K562 (cell line): ENCODE results near the gene PDIA5.

Experiments
- CTCF ChIP-seq, 3 experiments: IDR thresholded peaks in 2 of 3; conservative IDR thresholded peaks in 1 of 3; 2 replicates each; pipeline ENCODE4 v1.5.1; 2011 to 2012; ENCODE audit warnings: low read length in 3 of 3, mild to moderate bottlenecking in 3 of 3, control low read depth in 2 of 3, improper control_type of control experiment in 1 of 3, inconsistent platforms in 1 of 3, low read depth in 1 of 3, mixed read lengths in 1 of 3, moderate library complexity in 1 of 3; ENCODE audit not compliant: insufficient read depth in 2 of 3
- GTF2B ChIP-seq: IDR thresholded peaks from 2 replicates; pipeline ENCODE4 v1.6.1; 2011; ENCODE audit not compliant: insufficient read length; ENCODE audit errors: extremely low read depth
- MLX ChIP-seq, 2 experiments: fragments of 450-650 bp in 1 of 2; sonication (generic) in 1 of 2; formaldehyde crosslinking; conservative IDR thresholded peaks; 2 replicates each; pipeline versions ENCODE4 v1.4.0 to v1.8.1; 2020 to 2022; ENCODE audit warnings: mild to moderate bottlenecking in 1 of 2, missing genetic modification reagents in 1 of 2
- POLR2AphosphoS5 ChIP-seq: IDR thresholded peaks from 2 replicates; pipeline ENCODE4 v1.6.1; 2011; ENCODE audit warnings: mild to moderate bottlenecking, low read depth, low read length, moderate library complexity; ENCODE audit not compliant: control insufficient read depth, insufficient read depth
- RBM17 ChIP-seq: fragments of 200-400 bp; formaldehyde crosslinking; IDR thresholded peaks from 2 replicates; pipeline ENCODE4 v1.6.1; 2017; ENCODE audit warnings: low read depth, mild to moderate bottlenecking, low read length, borderline replicate concordance
- SMARCE1 ChIP-seq: fragments of 450-650 bp; IDR thresholded peaks from 2 replicates; pipeline ENCODE4 v1.7.1; 2016; ENCODE audit warnings: mild to moderate bottlenecking
- ZKSCAN8 ChIP-seq: fragments of 200-800 bp; sonication (Bioruptor generic); IDR thresholded peaks from 2 replicates; pipeline ENCODE4 v1.6.1; 2016; ENCODE audit warnings: missing genetic modification characterization, missing compliant biosample characterization

GRCh38 chr3:123149525-123149924, 82.7 kb downstream of the PDIA5 start:
- TF ChIP-seq GTF2B: no peak
- TF ChIP-seq RBM17: no peak
- no peak for TF ChIP-seq CTCF (IDR thresholded peaks at IDR 0.05 in 2 of 3, conservative IDR thresholded peaks at IDR 0.05 in 1 of 3; ENCODE audit: insufficient read depth in 2 of 3, low read depth in 1 of 3, low read length in 3 of 3)
- TF ChIP-seq SMARCE1: no peak
- TF ChIP-seq POLR2AphosphoS5: no peak
- TF ChIP-seq MLX (CRISPR knock-in tag; conservative IDR thresholded peaks at IDR 0.05): no peak
- no peak for TF ChIP-seq ZKSCAN8
